Activated T-cell treated with anti-CD3 and anti-CD28 coated beads, Interleukin-2, amount 50 U/mL, for 72 hours (primary cell): ENCODE measurements around the gene NOTCH4. TPM values are rescaled to one million over a fixed set of nuclear protein-coding genes. Genes with fewer than 3 reads are reported as not detected.

ENCODE experiments used
- ATAC-seq, 2 donors: fragments of 150-1000 bp; cut with Tn5 transposase; replicated peaks in 1 of 2; 2 replicates each; pipeline ENCODE4 v1.10.0; 2021; ENCODE audit warnings: moderate library complexity in 2 of 2, mild to moderate bottlenecking in 1 of 2
- DNase-seq, 2 donors: peaks; one replicate each; pipeline ENCODE4 v3.0.0; 2021 to 2022; ENCODE audit warnings: mixed read lengths in 1 of 2
- H3K27ac Mint-ChIP-seq: one replicate; pipeline ENCODE4 v1.8.0; 2022; ENCODE audit warnings: mild to moderate bottlenecking, moderate library complexity, mixed read lengths
- H3K27me3 Mint-ChIP-seq: one replicate; pipeline ENCODE4 v1.8.0; 2022; ENCODE audit warnings: low read depth, mixed read lengths
- H3K36me3 Mint-ChIP-seq, 2 donors: one replicate each; pipeline ENCODE4 v1.8.0; 2022; ENCODE audit warnings: mixed read lengths in 2 of 2, mild to moderate bottlenecking in 1 of 2; ENCODE audit not compliant: insufficient read depth in 2 of 2
- H3K4me1 Mint-ChIP-seq: one replicate; pipeline ENCODE4 v1.8.0; 2022; ENCODE audit warnings: low read depth, mixed read lengths
- H3K4me3 Mint-ChIP-seq, 2 donors: one replicate each; pipeline ENCODE4 v1.8.0; 2022; ENCODE audit warnings: mild to moderate bottlenecking in 2 of 2, mixed read lengths in 2 of 2, moderate library complexity in 2 of 2
- H3K9me3 Mint-ChIP-seq, 2 donors: one replicate each; pipeline ENCODE4 v1.8.0; 2022; ENCODE audit warnings: mixed read lengths in 2 of 2
- total RNA-seq, 2 donors: library from RNA; stranded (reverse); gene quantifications; one replicate each; pipeline ENCODE4 v1.2.3, GENCODE V29; 2022

Gene NOTCH4
- total RNA-seq, 2 donors from 2014 or later: 0.63 to 0.79 TPM

DNA sequence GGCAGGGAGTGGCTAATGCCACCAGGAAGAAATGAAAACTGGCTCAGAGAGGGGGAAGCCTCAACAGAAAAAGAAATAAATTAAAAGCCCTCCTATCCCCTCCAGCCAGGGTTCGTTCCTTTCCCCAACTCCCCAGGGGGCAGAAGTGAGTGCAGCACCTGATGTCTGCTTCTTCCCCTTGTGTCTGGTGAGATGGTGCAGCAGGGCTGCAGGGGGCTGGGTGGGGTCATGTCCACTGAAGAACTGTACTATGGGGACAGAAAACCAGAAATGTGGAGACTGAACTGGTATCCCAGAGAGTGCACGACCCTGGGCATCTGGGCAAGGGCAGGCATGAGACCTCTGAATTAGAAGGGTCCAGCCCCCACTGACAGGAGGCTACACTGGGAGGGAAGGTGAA, 55.5 kb downstream of the NOTCH4 start:
- Mint-ChIP-seq H3K27ac (no peak overlapping the region), H3K27me3 (no peaks in the 10 kb centered on the region), H3K4me1 (peaks cover 15% of the 10 kb centered on the region), H3K4me3 (no peak overlapping the region), H3K9me3 (no peaks in the 10 kb centered on the region), H3K36me3 (peaks cover under 1 to 2% of the 10 kb centered on the region in 2 donors)
- DNase-seq (no peak), ATAC-seq (no peak)

DNA sequence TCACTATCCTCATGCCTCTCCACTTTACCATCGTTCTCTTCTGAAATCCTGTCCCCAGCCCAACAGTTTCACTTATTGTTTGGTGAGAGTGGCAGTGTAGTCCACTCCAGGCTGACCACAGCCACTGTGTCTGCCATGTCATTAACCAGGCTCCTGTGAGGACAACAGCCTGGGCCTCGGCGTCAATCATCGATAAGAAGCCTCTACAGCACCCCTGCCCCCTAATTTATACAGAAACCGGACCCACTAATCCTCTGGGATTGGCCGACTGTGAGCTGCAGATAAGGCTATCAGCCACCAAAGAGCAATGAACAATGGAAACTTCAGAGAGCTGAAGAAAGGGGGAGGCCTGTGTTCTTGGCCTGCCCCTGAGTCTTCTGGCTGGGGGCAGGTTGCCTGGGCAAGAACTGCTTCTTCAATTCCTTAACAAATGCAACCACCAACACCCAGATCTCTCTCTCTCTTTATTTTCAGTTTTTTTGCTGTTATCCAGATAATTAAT, 56.1 kb downstream of the NOTCH4 start:
- Mint-ChIP-seq H3K9me3 (no peaks in the 10 kb centered on the region), H3K4me1 (peaks cover 10% of the 10 kb centered on the region), H3K36me3 (peaks cover 2 to 3% of the 10 kb centered on the region in 2 donors), H3K27me3 (no peaks in the 10 kb centered on the region), H3K27ac (no peak overlapping the region), H3K4me3 (no peak overlapping the region)
- ATAC-seq: no peak
- no peak for DNase-seq

DNA sequence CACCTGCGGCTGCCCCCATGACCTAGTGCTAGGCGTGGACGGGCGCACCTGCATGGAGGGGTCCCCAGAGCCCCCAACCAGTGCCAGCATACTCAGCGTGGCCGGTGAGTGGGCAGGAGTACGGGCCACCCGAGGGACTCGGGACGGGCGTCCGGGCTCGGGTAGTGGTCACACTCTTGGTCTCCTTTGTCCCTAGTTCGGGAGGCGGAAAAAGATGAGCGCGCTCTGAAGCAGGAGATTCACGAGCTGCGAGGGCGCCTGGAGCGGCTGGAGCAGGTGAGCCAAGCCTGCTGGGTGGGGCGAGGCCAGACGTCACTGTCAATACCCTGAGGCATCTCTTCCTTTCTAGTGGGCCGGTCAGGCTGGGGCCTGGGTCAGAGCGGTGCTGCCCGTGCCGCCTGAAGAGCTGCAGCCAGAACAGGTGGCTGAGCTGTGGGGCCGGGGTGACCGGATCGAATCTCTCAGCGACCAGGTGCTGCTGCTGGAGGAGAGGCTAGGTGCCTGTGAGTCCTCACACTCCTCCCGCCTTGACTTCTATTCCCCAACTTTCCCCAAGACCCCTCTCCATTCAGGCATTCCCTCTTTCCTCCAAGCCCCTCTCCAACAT, 56.6 kb downstream of the NOTCH4 start:
- no peak for ATAC-seq
- Mint-ChIP-seq H3K27me3 (no peaks in the 10 kb centered on the region), H3K36me3 (peaks cover 2 to 7% of the 10 kb centered on the region in 2 donors), H3K27ac (no peak overlapping the region), H3K4me1 (peaks cover 8% of the 10 kb centered on the region), H3K4me3 (no peak overlapping the region), H3K9me3 (no peaks in the 10 kb centered on the region)
- no peak for DNase-seq

DNA sequence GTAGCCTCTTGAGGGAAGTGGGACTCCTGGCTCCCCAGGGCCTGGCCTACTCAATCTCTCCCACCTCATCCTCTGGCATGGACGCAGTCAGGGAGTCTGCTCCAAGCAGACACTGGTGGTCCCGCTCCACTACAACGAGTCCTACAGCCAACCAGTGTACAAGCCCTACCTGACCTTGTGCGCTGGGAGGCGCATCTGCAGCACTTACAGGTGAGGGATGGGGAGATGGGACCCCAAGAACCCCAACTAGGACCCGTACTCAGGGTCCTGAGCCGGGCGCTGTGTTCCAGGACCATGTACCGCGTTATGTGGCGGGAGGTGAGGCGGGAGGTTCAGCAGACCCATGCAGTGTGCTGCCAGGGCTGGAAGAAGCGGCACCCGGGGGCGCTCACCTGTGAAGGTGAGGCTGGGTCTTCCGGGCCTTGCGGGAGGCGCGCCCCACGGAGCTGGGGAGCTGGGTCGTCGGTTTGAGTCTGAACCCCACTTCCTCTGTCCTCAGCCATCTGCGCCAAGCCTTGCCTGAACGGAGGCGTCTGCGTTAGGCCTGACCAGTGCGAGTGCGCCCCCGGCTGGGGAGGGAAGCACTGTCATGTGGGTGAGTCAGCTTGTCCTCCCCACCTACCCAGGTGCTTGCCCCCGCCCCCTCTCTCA, 57.3 kb downstream of the NOTCH4 start:
- no peak for DNase-seq

DNA sequence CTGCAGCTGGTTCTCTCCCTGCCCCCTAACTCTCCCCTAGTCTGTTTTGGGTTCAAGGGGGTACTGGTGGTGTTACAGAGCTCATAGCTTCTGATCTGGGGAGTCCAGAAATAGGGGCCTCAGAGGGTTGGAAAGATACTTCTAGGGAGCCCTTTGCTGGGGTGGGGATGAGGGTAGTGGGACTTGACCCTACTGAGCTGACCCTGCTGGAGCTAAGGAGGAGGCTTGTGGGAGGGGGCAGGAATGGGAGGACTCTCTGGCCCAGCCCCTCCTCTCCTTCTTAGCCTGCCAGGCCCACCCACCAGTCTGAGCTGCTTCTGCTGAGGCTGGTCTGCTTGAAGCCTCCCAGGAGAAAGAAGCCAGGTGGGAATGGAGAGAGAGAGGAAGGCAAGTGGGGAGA, 59.6 kb downstream of the NOTCH4 start, which contains the start of gene EGFL8:
Gene EGFL8 (plus strand): TSS at position 301 of the 400 bp plus-strand sequence. CDS start 1,571 bp downstream, outside the sequence.
- no peaks in the 10 kb centered on the region for H3K9me3 Mint-ChIP-seq

More for the DNA sequence above, 57.3 kb downstream of the NOTCH4 start:
- Mint-ChIP-seq H3K27me3 (no peaks in the 10 kb centered on the region), H3K4me3 (no peak overlapping the region), H3K9me3 (no peaks in the 10 kb centered on the region), H3K4me1 (peaks cover 8% of the 10 kb centered on the region), H3K36me3 (peaks cover 2 to 8% of the 10 kb centered on the region in 2 donors), H3K27ac (no peak overlapping the region)
- ATAC-seq: no peak

DNA sequence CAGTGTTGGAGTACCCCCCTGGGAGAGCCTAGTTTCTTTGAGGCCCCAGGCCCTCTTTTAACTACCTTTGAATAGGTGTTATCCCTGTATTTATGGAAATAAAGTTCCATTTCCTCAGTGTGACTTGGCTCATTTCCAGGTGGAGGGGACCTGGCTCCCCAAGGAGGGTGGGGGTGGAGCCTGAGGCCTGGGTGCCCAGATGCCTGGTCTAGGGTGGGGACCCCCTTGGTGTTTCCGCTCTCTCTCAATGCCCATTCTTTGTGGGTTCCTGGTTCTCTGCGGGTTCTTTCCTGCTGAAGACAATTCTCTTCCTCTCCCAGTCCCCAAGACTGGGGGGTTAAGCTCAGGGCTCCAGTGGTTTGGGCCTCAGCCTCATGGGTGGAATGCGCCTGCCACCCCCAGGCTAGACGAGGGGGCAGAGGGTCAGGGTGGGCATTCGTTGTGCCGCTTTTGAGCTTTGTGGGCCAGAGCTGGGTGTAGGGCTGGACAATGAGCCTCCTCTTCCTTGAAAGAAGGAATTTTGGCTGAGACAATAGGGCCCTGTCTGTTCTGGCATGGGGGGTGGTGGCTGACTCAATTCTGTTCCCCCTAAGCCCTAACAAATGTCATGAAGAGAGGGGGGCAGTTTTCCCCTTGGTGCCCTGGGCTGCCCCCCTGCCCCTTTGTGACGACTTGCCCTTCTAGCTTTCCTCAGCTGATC, 60.2 kb downstream of the NOTCH4 start:
- Mint-ChIP-seq H3K27me3 (no peaks in the 10 kb centered on the region), H3K27ac (no peak overlapping the region), H3K4me1 (peaks cover 4% of the 10 kb centered on the region), H3K9me3 (no peaks in the 10 kb centered on the region), H3K4me3 (no peak overlapping the region), H3K36me3 (peaks cover 2 to 8% of the 10 kb centered on the region in 2 donors)
- DNase-seq: no peak
- ATAC-seq: no peak

More for the DNA sequence above, 59.6 kb downstream of the NOTCH4 start, which contains the start of gene EGFL8:
- H3K4me3 Mint-ChIP-seq: no peak within 1 kb of the TSS
- peaks cover 2 to 8% of the 10 kb centered on the region in 2 donors for H3K36me3 Mint-ChIP-seq
- DNase-seq (no peak), ATAC-seq (no peak)
- H3K27me3 Mint-ChIP-seq: no peaks in the 10 kb centered on the region
- no peak within 1 kb of the TSS for H3K27ac Mint-ChIP-seq
- H3K4me1 Mint-ChIP-seq: peaks cover 4% of the 10 kb centered on the region

DNA sequence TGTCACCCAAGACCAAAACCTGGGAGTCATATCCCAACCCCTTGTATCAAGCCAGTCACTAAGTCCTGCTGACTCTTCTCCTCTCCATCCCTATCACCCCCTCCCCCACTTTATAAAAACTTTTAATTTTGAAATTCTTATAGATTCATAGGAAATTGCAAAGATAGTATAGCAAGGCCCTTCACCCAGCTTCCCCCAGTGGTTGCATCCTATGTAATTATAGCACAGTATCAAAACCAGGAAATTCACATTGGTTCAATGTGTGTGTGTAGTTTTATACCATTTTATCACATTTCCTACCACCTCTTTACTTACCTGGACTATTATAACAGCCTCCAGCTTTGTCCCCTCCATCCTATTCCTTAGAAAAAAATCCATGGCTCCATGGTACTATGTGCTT, 65.8 kb downstream of the NOTCH4 start:
- DNase-seq (no peak), ATAC-seq (no peak)
- Mint-ChIP-seq H3K4me3 (no peak overlapping the region), H3K9me3 (no peaks in the 10 kb centered on the region), H3K27ac (no peak overlapping the region), H3K4me1 (peaks cover 23% of the 10 kb centered on the region), H3K27me3 (no peaks in the 10 kb centered on the region), H3K36me3 (peaks cover 5 to 15% of the 10 kb centered on the region in 2 donors)

DNA sequence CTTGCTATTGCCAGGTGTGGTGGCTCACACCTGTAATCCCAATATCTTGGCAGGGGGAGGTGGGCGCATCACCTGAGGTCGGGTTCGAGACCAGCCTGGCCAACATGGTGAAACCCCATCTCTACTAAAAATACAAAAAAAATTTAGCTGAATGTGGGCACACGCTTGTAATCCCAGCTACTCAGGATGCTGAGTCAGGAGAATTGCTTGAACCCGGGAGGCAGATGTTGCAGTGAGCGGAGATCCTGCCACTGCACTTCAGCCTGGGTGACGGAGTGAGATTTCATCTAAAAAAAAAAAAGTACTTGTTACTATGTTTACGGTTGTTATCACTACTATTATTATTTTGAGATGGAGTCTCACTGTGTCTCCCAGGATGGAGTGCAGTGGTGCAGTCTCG, 67.0 kb downstream of the NOTCH4 start:
- DNase-seq (no peak), ATAC-seq (no peak)
- Mint-ChIP-seq H3K27me3 (no peaks in the 10 kb centered on the region), H3K36me3 (peaks cover 5 to 11% of the 10 kb centered on the region in 2 donors), H3K4me1 (peaks cover 33% of the 10 kb centered on the region), H3K9me3 (no peaks in the 10 kb centered on the region), H3K4me3 (no peak overlapping the region), H3K27ac (no peak overlapping the region)

DNA sequence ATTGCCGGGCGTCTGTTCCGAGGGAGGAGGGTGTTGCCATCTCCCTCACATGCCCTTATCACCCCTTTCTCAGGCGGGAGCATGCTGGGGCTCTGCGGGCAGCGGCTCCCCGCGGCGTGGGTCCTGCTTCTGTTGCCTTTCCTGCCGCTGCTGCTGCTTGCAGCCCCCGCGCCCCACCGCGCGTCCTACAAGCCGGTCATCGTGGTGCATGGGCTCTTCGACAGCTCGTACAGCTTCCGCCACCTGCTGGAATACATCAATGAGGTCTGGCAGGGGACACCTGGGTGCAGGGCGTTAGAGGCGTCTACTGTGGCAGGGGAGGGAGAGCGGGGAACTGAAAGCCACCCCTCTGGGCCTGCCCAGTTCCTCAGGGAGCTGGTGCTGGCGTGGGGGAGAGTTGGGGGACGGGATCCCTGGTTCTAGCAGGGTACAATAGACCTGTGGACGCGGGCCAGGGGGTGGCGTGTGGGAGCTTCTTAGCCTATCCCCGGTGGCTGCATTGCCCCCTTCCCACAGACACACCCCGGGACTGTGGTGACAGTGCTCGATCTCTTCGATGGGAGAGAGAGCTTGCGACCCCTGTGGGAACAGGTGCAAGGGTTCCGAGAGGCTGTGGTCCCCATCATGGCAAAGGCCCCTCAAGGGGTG, 69.2 kb downstream of the NOTCH4 start:
- Mint-ChIP-seq H3K27me3 (peaks cover 10% of the 10 kb centered on the region), H3K9me3 (no peaks in the 10 kb centered on the region), H3K27ac (peak overlapping the region; percentile 26), H3K4me1 (peaks cover 44% of the 10 kb centered on the region), H3K36me3 (peaks cover 5 to 11% of the 10 kb centered on the region in 2 donors), H3K4me3 (peak overlapping the region; percentile 95 to 99)
- peak; percentile 74 to 80 for DNase-seq
- ATAC-seq: peak; percentile 85 to 87

DNA sequence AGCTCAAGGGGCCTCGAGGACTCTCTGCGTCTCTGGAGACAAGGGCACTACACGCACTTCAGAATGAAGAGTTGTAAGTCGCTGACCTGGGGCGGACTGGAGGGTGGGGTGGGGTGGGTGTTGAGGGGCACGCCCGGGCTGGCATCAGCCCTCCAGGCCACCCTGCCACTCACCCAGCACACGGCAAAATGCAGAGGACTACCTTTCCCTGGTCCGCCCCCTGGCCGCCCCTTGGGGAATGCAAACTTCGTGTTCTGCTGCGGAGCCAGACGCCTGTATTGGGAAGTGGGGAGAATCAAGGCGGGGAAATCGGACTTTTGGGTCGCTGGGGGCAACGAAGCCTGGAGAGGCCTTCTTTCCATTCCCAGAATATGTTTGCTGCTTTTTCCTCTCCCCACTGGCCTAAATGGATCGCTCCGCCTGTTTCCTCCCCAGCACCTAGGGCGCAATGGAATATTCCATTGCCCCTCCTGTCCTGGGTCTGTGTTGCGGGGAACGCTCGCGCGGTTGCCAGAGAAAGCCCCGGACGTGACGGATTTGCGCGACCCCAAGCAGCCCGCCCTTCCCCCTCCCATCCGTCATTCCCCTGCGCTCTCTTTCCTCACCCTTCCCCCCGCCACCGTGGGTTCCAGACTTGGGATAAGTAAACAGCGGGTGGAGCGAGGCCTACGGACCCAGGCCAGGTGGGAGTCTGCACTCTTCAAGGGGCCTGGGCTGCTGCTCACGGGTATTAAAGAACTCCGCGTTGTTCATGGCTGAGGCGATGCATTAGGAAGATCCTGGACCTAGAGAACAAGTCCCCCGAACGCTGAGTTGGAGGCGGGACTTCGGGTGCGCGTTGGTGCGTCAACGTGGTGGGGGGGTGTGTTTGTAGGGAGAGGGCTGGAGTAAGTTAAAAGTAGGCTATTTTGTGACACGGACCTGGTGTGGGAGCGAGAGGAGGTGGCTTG, 70.0 kb downstream of the NOTCH4 start, which contains the start of gene PPT2:
Gene PPT2 (plus strand): TSS at position 578 of the 950 bp plus-strand sequence. CDS start 454 bp downstream, outside the sequence.
- ATAC-seq: peak; percentile 72 to 78
- Mint-ChIP-seq H3K36me3 (peaks cover 5 to 11% of the 10 kb centered on the region in 2 donors), H3K9me3 (no peaks in the 10 kb centered on the region), H3K27me3 (peaks cover 13% of the 10 kb centered on the region), H3K27ac (peak within 1 kb of the TSS; percentile 26), H3K4me1 (peaks cover 47% of the 10 kb centered on the region), H3K4me3 (peak within 1 kb of the TSS; percentile 95 to 99)
- peak; percentile 78 to 81 for DNase-seq

DNA sequence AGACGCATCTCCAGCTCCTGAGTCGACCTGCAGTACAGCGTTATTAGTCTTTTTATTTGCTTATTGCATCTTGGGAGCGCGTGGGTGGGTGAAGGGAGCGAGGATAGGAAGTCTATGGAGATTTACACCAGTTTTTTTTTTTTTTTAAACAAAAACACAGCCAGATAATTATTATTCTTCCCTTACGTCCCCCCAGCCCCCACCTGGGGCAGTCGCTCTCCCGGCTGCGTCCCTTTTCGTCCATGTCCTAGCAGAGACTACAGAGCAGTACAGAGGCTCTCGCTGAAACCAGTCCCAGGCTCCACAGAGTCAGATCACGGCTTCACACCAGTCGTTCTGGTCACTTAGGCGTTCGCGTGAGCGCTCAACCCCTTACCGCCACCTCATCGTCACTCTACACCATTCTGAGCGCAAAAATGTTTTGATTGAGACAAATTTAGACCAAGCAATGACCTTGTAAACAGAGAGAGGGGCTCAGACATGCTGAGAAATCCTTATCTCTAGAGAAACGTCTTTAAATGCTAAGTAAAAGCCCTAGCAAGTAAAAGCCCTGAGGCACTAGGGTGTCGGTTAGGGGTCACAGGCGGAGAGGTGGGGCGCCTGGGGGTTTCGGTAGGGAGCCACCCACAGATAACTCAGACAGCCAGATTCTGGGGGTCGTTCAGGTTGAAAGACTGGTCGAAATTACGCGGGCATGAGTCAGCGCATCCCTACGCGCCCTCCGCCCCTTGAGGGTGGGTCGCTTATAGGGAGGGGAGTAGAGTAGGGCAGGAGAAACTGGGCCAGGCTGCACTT, 70.9 kb downstream of the NOTCH4 start:
- Mint-ChIP-seq H3K27me3 (peaks cover 22% of the 10 kb centered on the region), H3K27ac (peak overlapping the region; percentile 25), H3K4me1 (peaks cover 56% of the 10 kb centered on the region), H3K4me3 (peak overlapping the region; percentile 95 to 99), H3K36me3 (peaks cover 4 to 6% of the 10 kb centered on the region in 2 donors), H3K9me3 (no peaks in the 10 kb centered on the region)
- ATAC-seq (no peak), DNase-seq (peak in 1 of 2 donors; percentile 5)
